ENCODE data around the gene HCFC2.

DNA sequence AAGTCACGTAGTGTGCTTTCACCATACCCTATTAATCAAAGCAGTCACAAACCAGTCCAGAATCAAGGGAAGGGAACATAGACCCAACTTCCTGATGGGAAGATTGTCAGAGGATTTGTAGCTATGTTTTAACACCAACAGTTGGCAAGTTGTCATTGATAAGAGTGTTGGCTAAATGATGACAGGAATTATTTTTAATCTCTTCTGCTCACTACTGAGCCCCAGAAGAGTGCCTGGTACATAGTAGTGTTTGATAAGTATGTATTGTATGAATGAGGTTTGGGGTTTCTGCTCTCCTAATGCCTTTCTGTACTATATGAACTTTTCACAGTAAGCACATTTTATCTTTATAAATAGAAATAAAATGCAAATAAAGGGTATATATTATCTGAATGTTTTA lies 14.7 kb downstream of the HCFC2 start:
- TF ChIP-seq CTCF (IDR thresholded peaks at IDR 0.05; ENCODE audit: low read length) (no peak), EZH2 (IDR thresholded peaks at IDR 0.05; ENCODE audit: borderline replicate concordance, low read length) (no peak)
